DMS53 (cell line): Measurements from ENCODE around the gene LDLRAD3.
"Not testable (repeated sequence)": the region's sequence is repeated elsewhere in the genome, so short reads cannot be mapped to it uniquely, and the experiment has no call there.

ENCODE experiments used
- DNase-seq: peaks from one replicate; lab custom pipeline; 2025; lab: John Stamatoyannopoulos, UW

LDLRAD3 gene

GRCh38 chr11:36164506-36165250 is 220.8 kb downstream of the LDLRAD3 start:
- DNase-seq = no peak

DNA sequence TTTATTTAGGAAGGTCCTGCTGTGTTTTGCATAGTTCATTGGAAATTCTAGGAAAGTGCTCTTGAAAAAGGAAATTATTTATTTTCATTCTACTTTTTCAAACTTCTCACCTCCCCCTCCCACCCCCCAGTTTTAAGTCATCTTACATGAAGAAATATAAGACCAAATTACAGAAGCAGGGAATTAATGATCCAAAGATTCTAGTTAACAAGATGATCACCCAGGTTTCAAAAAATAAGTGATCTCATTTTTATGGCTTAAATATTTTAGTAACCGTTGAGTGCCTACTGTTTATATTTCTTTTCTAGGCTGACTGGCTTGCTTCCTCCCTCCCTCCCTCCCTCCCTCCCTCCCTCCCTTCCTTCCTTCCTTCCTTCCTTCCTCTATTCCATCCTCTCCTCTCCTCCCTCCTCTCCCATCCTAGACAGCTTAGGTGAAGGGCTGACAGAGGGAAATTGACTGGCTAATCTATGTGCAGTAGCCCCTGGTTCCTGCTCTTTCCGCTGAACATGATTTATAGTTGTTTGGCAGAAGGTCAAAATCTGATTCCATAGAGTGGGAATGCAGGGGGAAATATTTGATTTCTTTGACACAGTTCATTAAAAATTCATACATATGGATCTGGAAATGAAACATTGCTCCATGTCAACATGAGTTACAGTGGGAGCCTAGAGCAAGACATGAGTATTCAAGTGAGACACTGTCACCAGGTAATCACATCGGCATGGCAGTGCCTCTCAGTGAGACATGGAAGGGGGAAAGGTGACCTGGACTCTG is 221.9 kb downstream of the LDLRAD3 start:
- no peak for DNase-seq

- DNase-seq = no peak
These were observed 223.2 kb downstream of the LDLRAD3 start for GRCh38 chr11:36167073-36167472.

GRCh38 chr11:36167729-36168128 is 223.9 kb downstream of the LDLRAD3 start:
- DNase-seq = no peak

DNA sequence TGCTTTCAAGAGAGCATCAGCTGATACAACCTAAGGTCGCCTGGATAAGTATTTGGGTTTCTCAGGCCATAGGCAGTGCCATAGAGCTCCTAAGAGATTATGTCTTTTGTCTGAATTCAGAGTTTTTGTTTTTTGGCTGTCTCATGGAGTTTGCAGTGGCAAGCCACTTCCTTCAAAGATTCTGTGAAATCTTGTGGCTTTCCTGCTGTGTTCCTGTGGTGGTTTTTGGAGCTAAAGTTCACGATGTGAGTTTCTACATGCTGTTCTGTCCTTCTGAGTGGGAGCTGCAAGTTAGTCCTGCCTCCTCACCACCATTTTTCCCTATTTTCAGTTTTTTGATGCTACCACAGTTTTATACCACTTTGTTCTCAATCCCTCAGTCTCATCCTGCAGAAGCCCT is 234.0 kb downstream of the LDLRAD3 start:
- DNase-seq = no peak

- no peak for DNase-seq
These were observed 242.7 kb downstream of the LDLRAD3 start for GRCh38 chr11:36186340-36187175.

DNA sequence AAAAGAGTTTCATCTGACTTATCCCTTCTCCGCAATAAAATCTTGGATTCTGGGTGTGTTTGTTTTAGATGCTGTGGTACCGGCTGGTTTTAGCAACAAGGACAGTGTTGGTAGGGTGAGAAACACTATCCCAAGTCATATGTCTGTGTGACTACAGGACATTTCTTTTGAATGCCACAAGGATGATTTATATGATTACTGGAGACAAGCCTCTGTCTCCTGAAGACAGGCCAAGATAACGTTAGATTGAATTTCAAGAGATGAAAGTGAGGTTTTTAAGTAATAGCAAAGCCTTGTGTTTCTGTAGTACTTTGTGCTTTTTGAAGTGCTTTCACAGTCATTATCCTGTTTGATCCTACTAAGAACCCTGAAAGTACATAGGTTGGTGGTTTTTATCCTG is 243.8 kb downstream of the LDLRAD3 start:
- DNase-seq = no peak

DNA sequence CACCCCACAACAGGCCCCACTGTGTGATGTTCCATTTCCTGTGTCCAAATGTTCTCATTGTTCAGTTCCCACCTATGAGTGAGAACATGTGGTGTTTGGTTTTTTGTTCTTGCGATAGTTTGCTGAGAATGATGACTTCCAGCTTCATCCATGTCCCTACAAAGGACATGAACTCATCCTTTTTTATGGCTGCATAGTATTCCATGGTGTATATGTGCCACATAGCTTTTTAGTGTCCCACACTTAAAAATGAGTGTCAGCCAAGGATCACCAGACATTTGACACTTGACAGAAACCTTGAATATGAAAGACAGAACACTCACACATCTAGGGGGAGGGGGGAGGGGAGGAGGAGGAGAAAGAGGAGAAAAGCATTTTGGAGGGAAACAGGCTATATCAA is 245.9 kb downstream of the LDLRAD3 start:
- DNase-seq = not testable (repeated sequence)

DNA sequence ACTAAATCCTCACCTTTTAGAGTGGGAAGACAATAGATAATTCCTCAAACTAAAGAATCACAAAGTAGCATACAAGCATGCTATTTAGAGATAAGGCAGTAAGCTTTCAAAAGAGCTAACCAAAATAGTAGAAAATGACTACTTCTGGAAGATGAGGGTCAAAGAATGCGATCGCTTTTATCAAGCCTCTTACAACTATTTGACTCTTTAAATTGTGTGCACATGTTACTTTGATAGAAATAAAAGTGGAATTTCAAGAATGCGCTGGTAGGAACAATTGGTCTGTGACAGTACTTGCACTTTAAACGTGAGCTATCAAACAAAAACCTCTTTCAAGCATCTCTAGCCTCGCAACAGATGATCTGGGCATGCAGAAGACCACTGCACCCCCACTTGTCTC is 248.1 kb downstream of the LDLRAD3 start:
- DNase-seq = no peak

- no peak for DNase-seq
These were observed 248.8 kb downstream of the LDLRAD3 start for GRCh38 chr11:36192425-36193289.

- no peak for DNase-seq
These were observed 249.4 kb downstream of the LDLRAD3 start for GRCh38 chr11:36193290-36193619.

GRCh38 chr11:36193721-36194120 is 249.9 kb downstream of the LDLRAD3 start:
- no peak for DNase-seq

DNA sequence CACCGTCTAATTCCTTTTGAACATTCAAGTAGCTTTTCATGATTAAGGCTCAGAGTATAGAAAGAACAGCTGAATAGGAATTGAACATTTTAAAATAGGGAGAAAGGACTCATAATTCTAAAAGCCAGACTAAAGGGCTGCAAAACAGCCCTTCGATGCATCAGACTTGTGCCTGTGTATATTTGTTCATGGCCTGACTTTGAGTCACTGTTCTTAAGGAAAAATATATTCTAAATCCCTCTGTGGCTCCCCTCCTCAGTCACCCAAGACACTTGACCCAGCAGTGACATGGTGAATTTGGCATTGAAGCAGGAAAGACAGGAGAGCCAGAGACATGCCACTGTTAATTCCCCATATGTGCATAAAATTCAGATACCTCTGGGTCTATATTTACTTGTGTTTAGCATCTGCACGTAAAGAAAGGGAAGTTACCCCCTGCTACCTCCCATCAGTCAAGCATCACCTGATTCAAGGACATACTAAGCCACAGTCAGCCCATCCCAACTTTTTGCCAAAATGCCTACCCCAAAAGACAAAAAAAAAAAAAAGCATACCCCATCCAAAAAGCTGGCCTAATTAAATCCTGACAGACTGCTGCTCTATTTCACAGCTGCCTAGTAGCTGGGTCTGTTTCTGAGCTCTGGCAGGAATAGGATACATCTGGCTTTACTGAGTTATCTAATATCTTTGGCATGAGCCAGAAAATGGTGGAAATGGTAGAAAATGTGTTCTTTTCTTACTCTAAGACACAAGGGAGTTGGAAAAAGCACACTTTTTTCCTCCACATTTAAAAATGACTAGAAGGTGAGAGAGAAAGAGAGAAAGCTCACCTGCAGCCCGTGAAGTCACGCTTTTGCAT is 251.9 kb downstream of the LDLRAD3 start:
- DNase-seq = no peak

DNA sequence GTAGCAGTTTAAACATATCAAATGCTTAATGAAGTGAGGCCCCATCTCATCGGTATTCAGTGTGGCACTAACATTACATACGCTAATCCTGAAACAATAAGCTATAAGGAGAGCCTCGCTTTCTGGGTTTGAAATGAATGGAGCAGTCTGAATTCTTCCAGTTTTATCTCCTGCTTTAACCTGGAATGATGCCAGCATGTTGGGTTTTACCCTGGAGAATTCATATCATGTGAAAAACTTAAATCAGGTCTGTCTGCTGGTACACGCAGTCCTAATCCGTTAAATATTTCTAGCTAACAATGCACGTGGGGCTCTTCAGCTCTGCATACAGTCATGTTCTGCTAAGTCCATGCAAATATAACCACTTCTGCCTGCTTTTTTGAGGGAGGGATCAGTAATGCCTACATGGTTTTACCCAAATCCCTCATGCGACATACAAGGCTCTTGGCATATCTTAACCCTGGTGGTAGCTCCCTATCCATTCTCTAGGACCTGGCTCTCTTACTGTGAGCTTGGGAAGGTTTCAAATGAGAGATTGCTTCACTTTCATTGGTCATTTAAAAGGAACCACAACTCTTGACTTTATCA is 252.6 kb downstream of the LDLRAD3 start:
- no peak for DNase-seq

DNA sequence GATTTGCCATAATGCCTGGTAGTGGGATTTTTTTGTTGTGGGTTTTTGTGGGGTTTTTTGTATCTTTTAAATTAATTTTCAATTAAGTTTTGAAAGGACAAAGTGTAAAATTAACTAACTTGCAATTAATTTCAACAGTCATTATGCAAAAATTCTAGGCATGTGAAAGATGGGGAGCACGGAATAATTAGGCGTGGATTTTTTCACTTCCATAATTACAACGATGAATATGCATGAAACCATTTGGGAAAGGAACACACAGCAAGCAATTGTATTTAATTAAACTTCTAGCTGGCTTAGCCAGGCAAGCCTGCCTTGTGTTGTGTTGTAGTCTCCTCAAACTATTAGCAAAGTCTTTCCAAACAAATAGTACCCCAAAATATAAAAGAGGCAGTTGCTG is 257.5 kb downstream of the LDLRAD3 start:
- DNase-seq = no peak

GRCh38 chr11:36205536-36205935 is 261.7 kb downstream of the LDLRAD3 start:
- DNase-seq = no peak

DNA sequence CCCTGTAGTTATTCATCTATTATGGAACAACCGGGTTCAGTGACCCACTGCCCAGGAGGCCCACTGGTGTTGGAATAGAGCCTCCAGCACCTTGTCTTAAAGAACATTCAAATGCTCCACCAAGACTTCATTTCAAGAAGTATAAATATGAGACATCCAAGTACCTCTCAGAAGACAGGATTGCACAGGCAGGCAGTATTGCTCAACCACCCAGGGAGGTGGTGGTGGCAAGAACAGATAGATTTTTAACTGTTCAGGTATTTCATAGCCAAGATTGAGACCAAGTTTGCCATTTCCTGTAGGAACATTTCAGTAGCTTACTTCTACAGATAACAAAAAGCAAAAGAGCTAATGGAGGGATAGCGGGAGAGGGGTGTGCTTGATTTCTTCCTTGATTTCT is 266.7 kb downstream of the LDLRAD3 start:
- no peak for DNase-seq

- no peak for DNase-seq
These were observed 268.0 kb downstream of the LDLRAD3 start for GRCh38 chr11:36211761-36212430.

DNA sequence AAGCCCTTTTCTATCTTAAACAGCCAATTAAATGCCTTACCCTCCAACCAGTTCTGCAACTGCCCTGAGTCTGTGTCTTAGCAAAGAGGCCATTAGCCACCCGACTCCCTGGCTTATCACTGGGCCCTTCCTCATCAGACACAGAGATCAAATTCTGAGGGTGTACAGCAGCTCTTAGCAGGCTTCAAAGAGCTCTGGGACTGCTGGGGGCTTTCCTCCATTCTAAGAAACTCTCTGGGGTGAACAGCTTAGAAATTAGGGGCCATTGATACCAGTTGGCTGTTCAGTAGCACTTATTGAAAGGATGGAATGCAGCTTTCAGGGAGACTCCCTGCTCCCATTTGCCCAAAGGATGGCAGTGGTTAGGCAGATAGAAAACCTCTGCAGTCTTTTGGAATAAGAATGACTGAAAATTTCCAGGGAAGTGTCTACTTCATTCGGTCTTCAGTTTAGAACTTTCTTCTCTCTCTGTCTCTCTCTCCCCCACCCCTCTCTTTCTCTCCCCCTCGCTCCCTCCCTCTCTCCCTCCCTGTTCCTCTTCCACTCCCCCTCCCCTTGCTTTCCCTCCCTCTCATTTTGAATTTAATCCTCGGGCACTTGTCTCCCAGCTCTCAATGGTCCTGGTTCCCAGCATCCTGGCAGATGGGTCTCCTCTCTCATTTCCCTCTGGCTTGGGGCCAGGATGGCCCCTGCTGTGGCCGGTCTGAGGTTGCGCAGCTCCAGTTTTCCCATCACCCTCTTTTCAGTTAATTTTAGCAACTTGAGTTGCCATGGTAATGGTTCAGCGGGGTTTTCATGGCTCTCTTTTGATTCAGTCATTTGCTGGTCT is 268.9 kb downstream of the LDLRAD3 start:
- DNase-seq = no peak
